ENCODE results near the gene SEMA4B. TPM values are rescaled to one million over a fixed set of nuclear protein-coding genes. Genes with fewer than 3 reads are reported as not detected.

Gene SEMA4B
- total RNA-seq, 2 donors from 2014 or later, result 26.9 to 38.4 TPM

DNA sequence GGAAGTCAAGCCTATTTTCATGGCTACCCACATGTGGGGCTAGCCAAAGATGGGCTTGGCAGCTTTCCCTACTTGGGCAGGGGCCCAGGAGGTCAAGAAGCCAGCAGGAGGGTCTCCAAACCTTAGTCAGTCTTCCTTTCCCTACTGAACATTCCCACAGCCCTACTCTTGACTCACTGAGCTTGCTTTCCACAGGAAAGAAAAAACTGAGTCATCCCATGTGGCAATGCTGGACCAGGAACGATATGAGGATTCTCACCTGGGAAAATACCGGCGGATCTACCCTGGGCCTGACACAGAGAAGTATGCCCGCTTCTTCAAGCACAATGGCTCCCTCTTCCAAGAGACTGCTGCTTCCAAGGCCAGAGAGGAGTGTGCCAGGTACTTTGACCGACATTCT, 60.7 kb downstream of the SEMA4B start:
- no peak for ATAC-seq (ENCODE audit: insufficient number of reproducible peaks, low FRiP score, low read depth)
- peaks cover 10 to 15% of the 10 kb centered on the region in 2 donors for H3K4me1 ChIP-seq (ENCODE audit: control insufficient read depth in 1 of 2, low read depth in 2 of 2)

GRCh38 chr15:90262426-90262825, 61.3 kb downstream of the SEMA4B start:
- H3K4me1 ChIP-seq (ENCODE audit: control insufficient read depth in 1 of 2, low read depth in 2 of 2), result peaks cover 17 to 21% of the 10 kb centered on the region in 2 donors
- DNase-seq (ENCODE audit: low spot score), result no peak
- TF ChIP-seq, protein P1, sequence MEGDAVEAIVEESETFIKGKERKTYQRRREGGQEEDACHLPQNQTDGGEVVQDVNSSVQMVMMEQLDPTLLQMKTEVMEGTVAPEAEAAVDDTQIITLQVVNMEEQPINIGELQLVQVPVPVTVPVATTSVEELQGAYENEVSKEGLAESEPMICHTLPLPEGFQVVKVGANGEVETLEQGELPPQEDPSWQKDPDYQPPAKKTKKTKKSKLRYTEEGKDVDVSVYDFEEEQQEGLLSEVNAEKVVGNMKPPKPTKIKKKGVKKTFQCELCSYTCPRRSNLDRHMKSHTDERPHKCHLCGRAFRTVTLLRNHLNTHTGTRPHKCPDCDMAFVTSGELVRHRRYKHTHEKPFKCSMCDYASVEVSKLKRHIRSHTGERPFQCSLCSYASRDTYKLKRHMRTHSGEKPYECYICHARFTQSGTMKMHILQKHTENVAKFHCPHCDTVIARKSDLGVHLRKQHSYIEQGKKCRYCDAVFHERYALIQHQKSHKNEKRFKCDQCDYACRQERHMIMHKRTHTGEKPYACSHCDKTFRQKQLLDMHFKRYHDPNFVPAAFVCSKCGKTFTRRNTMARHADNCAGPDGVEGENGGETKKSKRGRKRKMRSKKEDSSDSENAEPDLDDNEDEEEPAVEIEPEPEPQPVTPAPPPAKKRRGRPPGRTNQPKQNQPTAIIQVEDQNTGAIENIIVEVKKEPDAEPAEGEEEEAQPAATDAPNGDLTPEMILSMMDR (IDR thresholded peaks at IDR 0.05), result no peak
- H3K4me3 ChIP-seq, result no peak overlapping the region
- no peaks in the 10 kb centered on the region for H3K9me3 ChIP-seq
- no peaks in the 10 kb centered on the region for H3K36me3 ChIP-seq
- ATAC-seq (ENCODE audit: insufficient number of reproducible peaks, low FRiP score, low read depth), result no peak
- no peak overlapping the region for H3K27ac ChIP-seq
- no peaks in the 10 kb centered on the region for H3K27me3 ChIP-seq (replicated peaks; ENCODE audit: insufficient read depth)

More for the DNA sequence above, 60.7 kb downstream of the SEMA4B start:
- no peaks in the 10 kb centered on the region for H3K27me3 ChIP-seq (replicated peaks; ENCODE audit: insufficient read depth)
- H3K9me3 ChIP-seq, result no peaks in the 10 kb centered on the region
- no peak overlapping the region for H3K4me3 ChIP-seq
- DNase-seq (ENCODE audit: low spot score), result no peak
- H3K27ac ChIP-seq, result no peak overlapping the region
- no peaks in the 10 kb centered on the region for H3K36me3 ChIP-seq
- TF ChIP-seq, protein P1 (IDR thresholded peaks at IDR 0.05), result no peak

- Histone ChIP-seq H3K4me1 (ENCODE audit: control insufficient read depth in 1 of 2, low read depth in 2 of 2) (peaks cover 31 to 40% of the 10 kb centered on the region in 2 donors), H3K9me3 (no peaks in the 10 kb centered on the region), H3K4me3 (peak overlapping the region; percentile 93), H3K27me3 (replicated peaks; ENCODE audit: insufficient read depth) (no peaks in the 10 kb centered on the region), H3K27ac (peak overlapping the region; percentile 90 to 97), H3K36me3 (no peaks in the 10 kb centered on the region)
- ATAC-seq (ENCODE audit: insufficient number of reproducible peaks, low FRiP score, low read depth) (no peak), DNase-seq (ENCODE audit: low spot score) (no peak)
- TF ChIP-seq, protein P1 (IDR thresholded peaks at IDR 0.05), result no peak
Observed at GRCh38 chr15:90264671-90265070, 63.5 kb downstream of the SEMA4B start.

DNA sequence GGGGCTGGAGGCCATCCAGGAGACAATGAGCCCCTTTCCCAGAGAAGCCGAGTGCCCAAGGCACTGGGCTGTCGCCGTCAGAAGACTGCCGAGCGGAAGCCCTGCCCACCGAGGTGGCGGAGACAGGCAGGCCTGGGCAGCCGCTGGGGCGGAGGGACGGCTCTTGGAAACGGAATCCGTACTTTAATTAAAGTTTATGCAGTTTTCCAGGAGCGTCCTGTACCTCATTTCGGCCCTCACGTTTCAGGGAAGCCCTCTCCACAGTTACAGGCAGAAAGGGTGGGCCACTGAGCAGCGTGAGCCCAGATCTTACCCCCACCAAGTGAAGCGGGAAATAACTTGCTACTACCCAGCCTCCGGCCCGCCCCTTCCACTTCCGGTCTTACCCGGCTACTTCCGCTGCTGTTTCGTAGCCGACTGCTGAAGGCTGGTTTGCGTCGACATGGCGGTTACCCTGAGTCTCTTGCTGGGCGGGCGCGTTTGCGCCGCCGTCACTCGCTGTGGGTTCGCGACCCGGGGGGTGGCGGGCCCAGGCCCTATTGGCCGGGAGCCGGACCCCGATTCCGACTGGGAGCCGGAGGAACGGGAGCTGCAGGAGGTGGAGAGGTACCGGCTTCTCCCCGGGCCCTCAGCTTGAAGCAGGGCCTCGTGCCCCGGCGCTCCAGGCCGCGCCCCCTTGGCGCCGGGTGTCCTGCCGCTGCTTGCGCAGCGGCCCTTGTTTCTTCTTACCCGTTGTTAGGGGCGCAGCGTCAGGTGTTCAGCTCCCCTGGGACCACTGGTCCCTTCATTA, 64.3 kb downstream of the SEMA4B start, which contains the start of gene NGRN:
Gene NGRN, plus strand, starts transcription at position 402 of the 790 bp plus-strand sequence. Its CDS starts 41 bp downstream, at position 443.
- peak within 1 kb of the TSS; percentile 90 to 97 for H3K27ac ChIP-seq
- H3K9me3 ChIP-seq, result no peaks in the 10 kb centered on the region
- peak within 1 kb of the TSS; percentile 93 for H3K4me3 ChIP-seq
- peaks cover 31 to 48% of the 10 kb centered on the region in 2 donors for H3K4me1 ChIP-seq (ENCODE audit: control insufficient read depth in 1 of 2, low read depth in 2 of 2)
- DNase-seq (ENCODE audit: low spot score) (peak; percentile 64), ATAC-seq (ENCODE audit: insufficient number of reproducible peaks, low FRiP score, low read depth) (peak; percentile 85)
- H3K36me3 ChIP-seq, result peaks cover 3% of the 10 kb centered on the region
- H3K27me3 ChIP-seq (replicated peaks; ENCODE audit: insufficient read depth), result no peaks in the 10 kb centered on the region
- TF ChIP-seq, protein P1 (IDR thresholded peaks at IDR 0.05), result no peak

- peaks cover 8% of the 10 kb centered on the region for H3K36me3 ChIP-seq
- H3K4me3 ChIP-seq, result peak overlapping the region; percentile 93
- ATAC-seq (ENCODE audit: insufficient number of reproducible peaks, low FRiP score, low read depth) (no peak), DNase-seq (ENCODE audit: low spot score) (no peak)
- H3K9me3 ChIP-seq, result no peaks in the 10 kb centered on the region
- H3K27ac ChIP-seq, result peak overlapping the region; percentile 90 to 97
- TF ChIP-seq, protein P1 (IDR thresholded peaks at IDR 0.05), result no peak
- H3K4me1 ChIP-seq (ENCODE audit: control insufficient read depth in 1 of 2, low read depth in 2 of 2), result peaks cover 31 to 53% of the 10 kb centered on the region in 2 donors
- H3K27me3 ChIP-seq (replicated peaks; ENCODE audit: insufficient read depth), result no peaks in the 10 kb centered on the region
Observed at GRCh38 chr15:90266061-90266431, 64.9 kb downstream of the SEMA4B start.

Data from thoracic aorta (tissue), 2 donors.